ENCODE results near the gene MBNL2. TPM values are rescaled to one million over a fixed set of nuclear protein-coding genes. Genes with fewer than 3 reads are reported as not detected.

Gene MBNL2
- total and polyA plus RNA-seq, 8 donors = 8.9 to 66.5 (median 37.7) TPM

GRCh38 chr13:97366172-97366688 lies 144.1 kb downstream of the MBNL2 start:
- no peak overlapping the region for H3K4me3 ChIP-seq
- no peak for FAIRE-seq
- H3K27ac ChIP-seq = no peak overlapping the region
- H3K9me3 ChIP-seq = no peaks in the 10 kb centered on the region
- no peak for TF ChIP-seq CTCF (IDR thresholded peaks at IDR 0.05)
- peaks cover 0 to 6% (median 0%) of the 10 kb centered on the region in 3 donors for H3K4me1 ChIP-seq
- WGBS, 2 donors = 93 to 96% methylated on average over 5 of the region's 5 CpGs
- intact Hi-C loops (cut with DNase I) = no loop called here
- H3K27me3 ChIP-seq = no peaks in the 10 kb centered on the region
- H3K36me3 ChIP-seq = peaks cover 6 to 33% (median 6%) of the 10 kb centered on the region in 3 donors
- ATAC-seq = no peak
- no peak for DNase-seq

GRCh38 chr13:97367016-97367822 lies 145.1 kb downstream of the MBNL2 start:
- H3K9me3 ChIP-seq = no peaks in the 10 kb centered on the region
- no peak for DNase-seq
- H3K27me3 ChIP-seq = no peaks in the 10 kb centered on the region
- intact Hi-C loops (cut with DNase I) = no loop called here
- H3K27ac ChIP-seq = peak overlapping the region in 1 of 4 donors; percentile 12
- peaks cover 0 to 6% (median 0%) of the 10 kb centered on the region in 3 donors for H3K4me1 ChIP-seq
- ATAC-seq = peak in 3 of 4 donors; percentile 23 to 71 (median 65)
- TF ChIP-seq CTCF (IDR thresholded peaks at IDR 0.05) = no peak
- 84% methylated on average over 15 of the region's 15 CpGs for WGBS, 2 donors
- H3K4me3 ChIP-seq = no peak overlapping the region
- FAIRE-seq = no peak
- H3K36me3 ChIP-seq = peaks cover 6 to 41% (median 6%) of the 10 kb centered on the region in 3 donors

GRCh38 chr13:97369261-97369893 lies 147.2 kb downstream of the MBNL2 start:
- TF ChIP-seq CTCF (IDR thresholded peaks at IDR 0.05) = no peak
- Histone ChIP-seq H3K27me3 (no peaks in the 10 kb centered on the region), H3K36me3 (peaks cover 6 to 48% (median 6%) of the 10 kb centered on the region in 3 donors), H3K4me3 (peak overlapping the region in 2 of 4 donors; percentile 12 to 34), H3K9me3 (no peaks in the 10 kb centered on the region), H3K27ac (peak overlapping the region in 2 of 4 donors; percentile 7 to 66), H3K4me1 (peaks cover 0 to 6% (median 0%) of the 10 kb centered on the region in 3 donors)
- WGBS, 2 donors = 38 to 42% methylated on average over 4 of the region's 4 CpGs
- peak; percentile 43 for FAIRE-seq
- DNase-seq = no peak
- intact Hi-C loops (cut with DNase I) = no loop called here
- peak in 3 of 4 donors; percentile 54 to 64 (median 54) for ATAC-seq

GRCh38 chr13:97371486-97372109 lies 149.5 kb downstream of the MBNL2 start:
- 90 to 96% methylated on average over 7 of the region's 7 CpGs for WGBS, 2 donors
- Histone ChIP-seq H3K4me3 (no peak overlapping the region), H3K4me1 (peaks cover 0 to 6% (median 0%) of the 10 kb centered on the region in 3 donors), H3K36me3 (peaks cover 0 to 40% (median 8%) of the 10 kb centered on the region in 3 donors), H3K27ac (no peak overlapping the region), H3K27me3 (no peaks in the 10 kb centered on the region), H3K9me3 (no peaks in the 10 kb centered on the region)
- DNase-seq (no peak), ATAC-seq (no peak), FAIRE-seq (no peak)
- intact Hi-C loops (cut with DNase I) = no loop called here
- no peak for TF ChIP-seq CTCF (IDR thresholded peaks at IDR 0.05)
